GM12891 (cell line): ENCODE results near the gene GPER1.

Source experiments
- DNase-seq: peaks from one replicate; pipeline ENCODE4 v3.0.0; 2011; ENCODE audit warnings: low spot score; ENCODE audit not compliant: insufficient read length
- FAIRE-seq: peaks from 2 replicates; lab custom pipeline; 2011; peaks lifted over from hg19 to GRCh38; lab: Jason Lieb, UNC
- PAX5 ChIP-seq: IDR thresholded peaks from 2 replicates; pipeline ENCODE4 v1.6.1; 2011; ENCODE audit warnings: low read length, moderate library complexity, mild to moderate bottlenecking; ENCODE audit not compliant: insufficient read depth, severe bottlenecking
- POLR2A ChIP-seq: IDR thresholded peaks from 2 replicates; pipeline ENCODE4 v1.6.1; 2011; ENCODE audit warnings: low read depth, low read length, control low read depth
- POLR2AphosphoS5 ChIP-seq: IDR thresholded peaks from 2 replicates; pipeline ENCODE4 v1.6.1; 2011; ENCODE audit warnings: low read depth, low read length, control low read depth
- POU2F2 ChIP-seq: IDR thresholded peaks from 2 replicates; pipeline ENCODE4 v1.6.1; 2011; ENCODE audit warnings: low read depth, mild to moderate bottlenecking, control low read depth, low read length, moderate library complexity
- SPI1 ChIP-seq: IDR thresholded peaks from 2 replicates; pipeline ENCODE4 v1.6.1; 2011; ENCODE audit warnings: low read depth, low read length, control low read depth
- TAF1 ChIP-seq: IDR thresholded peaks from 2 replicates; pipeline ENCODE4 v1.6.1; 2011; ENCODE audit warnings: low read depth, low read length, control low read depth

GPER1 gene

GRCh38 chr7:1076184-1077072 is 11.5 kb upstream of the GPER1 start:
- no peak for TF ChIP-seq POLR2AphosphoS5
- no peak for TF ChIP-seq POLR2A
- TF ChIP-seq PAX5, result no peak
- no peak for TF ChIP-seq POU2F2
- TF ChIP-seq TAF1, result no peak
- TF ChIP-seq SPI1, result no peak
- no peak for DNase-seq
- FAIRE-seq, result no peak

DNA sequence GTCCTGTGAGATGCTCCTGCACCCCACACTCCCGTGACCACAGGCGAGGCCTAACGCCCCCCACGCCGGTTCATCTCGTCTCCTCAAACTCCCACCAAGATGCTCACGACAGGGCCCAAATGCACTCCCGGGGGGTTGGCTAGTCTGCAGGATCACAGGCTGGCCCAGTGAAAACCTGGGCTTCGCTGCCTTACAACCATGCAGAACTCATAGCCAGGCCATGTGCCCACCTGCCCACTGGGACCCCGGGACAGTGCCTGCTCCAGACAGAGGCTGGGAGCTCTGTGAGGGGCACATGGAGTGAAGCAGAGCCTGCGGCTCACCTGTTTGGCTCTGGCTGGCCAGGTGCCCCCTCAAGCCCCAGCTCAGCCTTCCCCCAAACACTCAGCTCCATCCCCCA is 9.4 kb upstream of the GPER1 start:
- FAIRE-seq, result no peak
- TF ChIP-seq PAX5 (no peak), POLR2AphosphoS5 (no peak), SPI1 (no peak), POU2F2 (no peak), TAF1 (no peak), POLR2A (no peak)

GRCh38 chr7:1078985-1079384 is 8.9 kb upstream of the GPER1 start:
- DNase-seq (no peak), FAIRE-seq (no peak)
- TF ChIP-seq POLR2AphosphoS5 (no peak), POU2F2 (no peak), TAF1 (no peak), PAX5 (no peak), POLR2A (no peak), SPI1 (no peak)

More for the DNA sequence above, 9.4 kb upstream of the GPER1 start:
- DNase-seq, result no peak

GRCh38 chr7:1079546-1079945 is 8.4 kb upstream of the GPER1 start:
- TF ChIP-seq POLR2AphosphoS5 (no peak), POLR2A (no peak), PAX5 (no peak), TAF1 (no peak), SPI1 (no peak), POU2F2 (no peak)
- no peak for FAIRE-seq
- no peak for DNase-seq

- TF ChIP-seq POU2F2 (no peak), PAX5 (no peak), POLR2AphosphoS5 (no peak), POLR2A (no peak), TAF1 (no peak), SPI1 (no peak)
- FAIRE-seq, result no peak
- DNase-seq, result no peak
Observed at GRCh38 chr7:1080252-1080920, 7.5 kb upstream of the GPER1 start.

GRCh38 chr7:1080921-1081255 is 7.0 kb upstream of the GPER1 start:
- DNase-seq (no peak), FAIRE-seq (no peak)
- TF ChIP-seq TAF1 (no peak), POLR2A (no peak)

DNA sequence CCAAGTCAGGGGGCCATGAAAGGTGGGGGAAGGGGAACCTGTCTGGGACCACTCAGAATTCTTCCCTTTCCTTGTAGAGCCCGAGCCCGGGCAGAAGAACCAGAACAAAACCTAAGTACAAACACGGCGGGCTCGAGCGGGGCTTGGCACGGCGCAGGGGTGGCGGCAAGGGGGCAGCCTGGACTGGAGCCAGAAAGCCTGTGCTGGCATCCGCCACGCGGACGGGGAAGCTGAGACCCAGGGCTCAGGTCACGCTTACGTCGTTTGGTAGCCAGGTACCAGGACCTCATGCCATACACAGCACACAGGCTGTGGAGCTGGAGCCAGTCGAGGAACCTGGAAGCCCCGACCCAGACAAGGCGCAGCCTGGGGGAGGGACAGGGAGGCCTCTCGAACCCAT is 6.6 kb upstream of the GPER1 start:
- TF ChIP-seq POLR2AphosphoS5, result no peak
- no peak for TF ChIP-seq POU2F2
- TF ChIP-seq PAX5, result no peak
- TF ChIP-seq SPI1, result no peak
- no peak for TF ChIP-seq POLR2A
- no peak for TF ChIP-seq TAF1
- DNase-seq, result no peak
- no peak for FAIRE-seq

- FAIRE-seq (no peak), DNase-seq (no peak)
- TF ChIP-seq POU2F2 (no peak), POLR2A (no peak), POLR2AphosphoS5 (no peak), PAX5 (no peak), SPI1 (no peak), TAF1 (no peak)
Observed at GRCh38 chr7:1081931-1082401, 5.9 kb upstream of the GPER1 start.
